ENCODE measurements around the gene RGS14.

DNA sequence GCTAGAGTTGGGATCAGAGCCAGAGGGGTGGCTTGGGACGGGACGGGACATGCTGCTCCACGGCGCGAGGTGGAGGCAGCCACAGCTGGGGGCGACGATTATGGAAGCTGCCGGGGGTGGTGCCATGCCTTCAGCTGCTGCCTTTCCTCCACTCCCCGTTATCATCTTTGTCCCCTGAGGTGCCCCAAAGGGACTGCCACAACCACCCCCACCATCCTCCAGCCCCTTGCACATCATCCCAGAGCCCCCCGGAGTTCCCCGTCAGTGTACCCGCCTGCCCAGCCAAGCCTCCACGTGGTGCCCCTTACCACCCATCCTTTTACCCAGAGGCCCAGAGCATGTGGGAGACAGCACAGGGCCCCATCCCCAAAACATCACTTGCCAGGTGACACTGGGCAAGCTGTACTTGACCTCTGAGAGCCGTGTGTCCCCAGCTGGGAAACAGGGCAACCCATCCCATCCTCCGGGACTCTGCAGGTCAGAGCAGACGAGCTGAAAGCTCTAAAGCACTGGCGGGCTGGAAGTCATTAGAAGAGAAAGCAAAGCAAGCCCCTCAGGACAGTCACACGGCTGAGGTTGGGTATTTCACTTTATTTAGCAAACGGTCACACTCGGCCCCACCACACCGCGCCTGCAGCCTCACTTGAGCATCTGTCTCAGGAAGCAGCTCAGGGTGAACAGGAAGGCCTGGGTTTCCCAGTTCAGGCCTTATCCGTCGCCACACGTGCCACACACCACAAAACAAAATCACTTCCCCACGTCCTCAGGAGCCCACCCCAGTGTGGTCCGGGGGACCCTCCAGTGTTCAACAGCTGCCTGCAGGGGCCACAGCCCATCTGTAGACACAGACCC is 26.5 kb upstream of the RGS14 start:
- TF ChIP-seq CTCF (conservative IDR thresholded peaks at IDR 0.05) (no peak), ZFX (IDR thresholded peaks at IDR 0.05) (no peak)

Measured in C4-2B (cell line).